Panc1 (cell line): ENCODE data around the gene SERP2.

Experiments
- CTCF ChIP-seq: fragments of 450-650 bp; IDR thresholded peaks from 2 replicates; pipeline ENCODE4 v1.5.1; 2017; ENCODE audit warnings: mild to moderate bottlenecking
- POLR2AphosphoS5 ChIP-seq: IDR thresholded peaks from 2 replicates; pipeline ENCODE4 v1.6.1; 2012; ENCODE audit warnings: mild to moderate bottlenecking, low read depth, low read length, moderate library complexity
- TCF7L2 ChIP-seq: IDR thresholded peaks from 2 replicates; pipeline ENCODE4 v1.6.1; 2011; ENCODE audit warnings: mild to moderate bottlenecking, low read depth, low read length, inconsistent platforms

- TF ChIP-seq CTCF (no peak), TCF7L2 (no peak), POLR2AphosphoS5 (no peak)
Measured at GRCh38 chr13:44382635-44383145, 9.1 kb downstream of the SERP2 start.
